GM12864 (cell line): ENCODE measurements around the gene EIF2S2.

Experiments used
- DNase-seq: peaks from one replicate; pipeline ENCODE4 v3.0.0-alpha.2; 2011; ENCODE audit warnings: low read depth
- H3K4me3 ChIP-seq: 2 replicates; pipeline ENCODE4 v1.5.1; 2011; ENCODE audit warnings: mild to moderate bottlenecking, low read depth, low read length, control low read depth
- CTCF ChIP-seq: IDR thresholded peaks from 2 replicates; pipeline ENCODE4 v1.5.1; 2011; ENCODE audit warnings: low read depth, mild to moderate bottlenecking, moderate library complexity, low read length, control low read depth, inconsistent platforms; ENCODE audit errors: missing control alignments

Gene EIF2S2

GRCh38 chr20:34124469-34125249, 12.6 kb upstream of the EIF2S2 start:
- no peak for TF ChIP-seq CTCF
- no peak for DNase-seq
- no peak overlapping the region for H3K4me3 ChIP-seq

- no peak overlapping the region for H3K4me3 ChIP-seq
- no peak for TF ChIP-seq CTCF
- DNase-seq: no peak
These were observed 11.3 kb upstream of the EIF2S2 start for GRCh38 chr20:34123309-34123708.

- H3K4me3 ChIP-seq: no peak overlapping the region
- no peak for TF ChIP-seq CTCF
- no peak for DNase-seq
These were observed 10.4 kb upstream of the EIF2S2 start for GRCh38 chr20:34122274-34122980.

GRCh38 chr20:34120213-34120612, 8.2 kb upstream of the EIF2S2 start:
- DNase-seq: no peak
- H3K4me3 ChIP-seq: no peak overlapping the region
- no peak for TF ChIP-seq CTCF

GRCh38 chr20:34115232-34115631, 3.2 kb upstream of the EIF2S2 start:
- H3K4me3 ChIP-seq: no peak overlapping the region
- DNase-seq: no peak
- no peak for TF ChIP-seq CTCF

- H3K4me3 ChIP-seq: no peak overlapping the region
- DNase-seq: no peak
- TF ChIP-seq CTCF: no peak
These were observed 2.8 kb upstream of the EIF2S2 start for GRCh38 chr20:34114809-34115208.
